Gastroesophageal sphincter (tissue), 4 donors: ENCODE measurements around the gene THADA. TPM values are rescaled to one million over a fixed set of nuclear protein-coding genes. Genes with fewer than 3 reads are reported as not detected.

Experiments used
- ATAC-seq: fragments of 150-250 bp; one replicate; pipeline ENCODE4 v1.9.1; 2016; ENCODE audit warnings: mild to moderate bottlenecking, moderate library complexity
- H3K27ac ChIP-seq, 4 donors: fragments of 200-600 bp; sonication (generic) in 3 of 4; 1 replicate in 3 of 4; 2 replicates in 1 of 4; pipeline ENCODE4 v1.5.1; 2016 to 2019
- H3K27me3 ChIP-seq: fragments of 200-600 bp; sonication (generic); one replicate; pipeline ENCODE4 v1.5.1; 2019
- H3K36me3 ChIP-seq, 2 donors: fragments of 200-600 bp; sonication (generic); one replicate each; pipeline ENCODE4 v1.5.1; 2019; ENCODE audit warnings: control low read depth in 1 of 2
- H3K4me1 ChIP-seq, 3 donors: fragments of 200-600 bp; sonication (generic); 1 replicate in 2 of 3; 2 replicates in 1 of 3; pipeline ENCODE4 v1.5.1; 2016 to 2019; ENCODE audit warnings: control low read depth in 2 of 3
- H3K4me3 ChIP-seq, 2 donors: fragments of 200-600 bp; sonication (generic); one replicate each; pipeline ENCODE4 v1.5.1; 2019; ENCODE audit warnings: mild to moderate bottlenecking in 1 of 2, moderate library complexity in 1 of 2
- H3K9me3 ChIP-seq, 3 donors: fragments of 200-600 bp; sonication (generic); one replicate each; pipeline ENCODE4 v1.5.1; 2017 to 2019; ENCODE audit warnings: control low read depth in 2 of 3
- EP300 ChIP-seq: sonication (generic); formaldehyde crosslinking; IDR thresholded peaks from one replicate; pipeline ENCODE4 v1.6.1; 2017; ENCODE audit warnings: antibody characterized with exemption, mild to moderate bottlenecking
- POLR2A ChIP-seq, 2 donors: fragments of 450-650 bp; IDR thresholded peaks; one replicate each; pipeline ENCODE4 v1.6.1; 2017; ENCODE audit warnings: antibody characterized with exemption in 2 of 2, mild to moderate bottlenecking in 2 of 2, moderate library complexity in 1 of 2
- POLR2AphosphoS5 ChIP-seq: sonication (generic); formaldehyde crosslinking; IDR thresholded peaks from one replicate; pipeline ENCODE4 v1.6.1; 2017; ENCODE audit warnings: antibody characterized with exemption
- WGBS, 2 donors: methylation state at CpG; one replicate each; pipeline ENCODE4 v1.1.5; 2018; ENCODE audit warnings: low coverage in 1 of 2; 5-methylcytosine and 5-hydroxymethylcytosine counted together
- total RNA-seq, 4 donors: library from RNA; depleted of rRNA; stranded (reverse); fragments of >200 nt; gene quantifications; one replicate each; pipeline ENCODE4 v1.1.0, GENCODE V29; 2016
- TF ChIP-seq, protein P1 (sequence below), 4 experiments: fragments of 200-600 bp in 2 of 4; fragments of 450-650 bp in 2 of 4; sonication (generic) in 1 of 4; IDR thresholded peaks; one replicate each; pipeline ENCODE4 v1.5.1; 2017 to 2019; ENCODE audit warnings: antibody characterized with exemption in 4 of 4, mild to moderate bottlenecking in 2 of 4, moderate library complexity in 2 of 4

THADA gene
- total RNA-seq, 4 donors from 2014 or later, result 19.7 to 34.4 (median 22.3) TPM

DNA sequence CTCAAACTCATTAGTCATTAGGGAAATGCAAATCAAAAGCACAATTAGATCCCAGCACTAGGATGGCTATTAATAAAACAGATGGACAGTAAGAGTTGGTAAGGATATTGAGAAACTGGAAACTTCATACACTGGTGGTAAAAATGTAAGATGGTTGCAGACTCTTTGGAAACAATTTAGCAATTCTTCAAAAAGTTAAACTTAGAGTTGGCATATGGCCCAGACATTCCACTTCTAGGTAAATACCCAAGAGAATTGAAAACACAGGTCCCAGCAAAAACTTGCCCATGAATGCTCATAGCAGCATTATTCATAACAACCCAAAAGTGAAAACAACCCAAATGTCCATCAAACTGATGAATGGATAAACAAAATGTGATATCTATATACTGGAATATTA is 284.6 kb downstream of the THADA start:
- Histone ChIP-seq H3K27me3 (no peaks in the 10 kb centered on the region), H3K4me3 (no peak overlapping the region), H3K27ac (peak overlapping the region; percentile 52 to 71 (median 68)), H3K9me3 (no peaks in the 10 kb centered on the region), H3K36me3 (no peaks in the 10 kb centered on the region), H3K4me1 (peaks cover 17 to 58% (median 26%) of the 10 kb centered on the region in 3 donors)
- ATAC-seq, result peak; percentile 60
- no peak for TF ChIP-seq EP300
- TF ChIP-seq, protein P1, sequence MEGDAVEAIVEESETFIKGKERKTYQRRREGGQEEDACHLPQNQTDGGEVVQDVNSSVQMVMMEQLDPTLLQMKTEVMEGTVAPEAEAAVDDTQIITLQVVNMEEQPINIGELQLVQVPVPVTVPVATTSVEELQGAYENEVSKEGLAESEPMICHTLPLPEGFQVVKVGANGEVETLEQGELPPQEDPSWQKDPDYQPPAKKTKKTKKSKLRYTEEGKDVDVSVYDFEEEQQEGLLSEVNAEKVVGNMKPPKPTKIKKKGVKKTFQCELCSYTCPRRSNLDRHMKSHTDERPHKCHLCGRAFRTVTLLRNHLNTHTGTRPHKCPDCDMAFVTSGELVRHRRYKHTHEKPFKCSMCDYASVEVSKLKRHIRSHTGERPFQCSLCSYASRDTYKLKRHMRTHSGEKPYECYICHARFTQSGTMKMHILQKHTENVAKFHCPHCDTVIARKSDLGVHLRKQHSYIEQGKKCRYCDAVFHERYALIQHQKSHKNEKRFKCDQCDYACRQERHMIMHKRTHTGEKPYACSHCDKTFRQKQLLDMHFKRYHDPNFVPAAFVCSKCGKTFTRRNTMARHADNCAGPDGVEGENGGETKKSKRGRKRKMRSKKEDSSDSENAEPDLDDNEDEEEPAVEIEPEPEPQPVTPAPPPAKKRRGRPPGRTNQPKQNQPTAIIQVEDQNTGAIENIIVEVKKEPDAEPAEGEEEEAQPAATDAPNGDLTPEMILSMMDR (IDR thresholded peaks at IDR 0.05), result peak in 2 of 4 experiments; percentile 6 to 29
- TF ChIP-seq POLR2AphosphoS5, result peak; percentile 58

DNA sequence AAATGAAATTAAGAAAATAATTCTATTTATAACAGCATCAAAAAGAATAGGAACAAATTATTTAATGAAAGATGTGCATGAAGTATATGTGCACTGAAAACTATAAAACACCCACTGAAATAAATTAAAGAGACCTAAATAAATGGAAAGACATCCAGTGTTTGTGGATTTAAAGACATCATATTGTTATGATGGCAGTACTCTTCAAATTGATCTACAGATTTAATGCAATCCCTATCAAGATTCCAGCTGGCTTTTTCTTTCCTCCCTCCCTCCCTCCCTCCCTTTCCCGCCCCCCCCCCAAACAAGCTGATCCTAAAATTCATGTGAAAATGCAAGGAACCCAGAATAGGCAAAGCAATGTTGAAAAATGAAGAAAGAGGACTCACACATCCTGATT is 285.9 kb downstream of the THADA start:
- no peaks in the 10 kb centered on the region for H3K36me3 ChIP-seq
- H3K27ac ChIP-seq, result peak overlapping the region in 1 of 4 donors; percentile 64
- no peak for ATAC-seq
- peaks cover 20 to 66% (median 32%) of the 10 kb centered on the region in 3 donors for H3K4me1 ChIP-seq
- H3K4me3 ChIP-seq, result no peak overlapping the region
- no peaks in the 10 kb centered on the region for H3K27me3 ChIP-seq
- no peaks in the 10 kb centered on the region for H3K9me3 ChIP-seq
- WGBS, 2 donors, result 100% methylated on average over 1 of the region's 1 CpG; no CpG with 5 or more reads in 1 of the 2 donors
- no peak for TF ChIP-seq EP300
- TF ChIP-seq POLR2AphosphoS5, result no peak
- TF ChIP-seq, protein P1 (IDR thresholded peaks at IDR 0.05), result no peak
- no peak for TF ChIP-seq POLR2A (IDR thresholded peaks at IDR 0.05)

DNA sequence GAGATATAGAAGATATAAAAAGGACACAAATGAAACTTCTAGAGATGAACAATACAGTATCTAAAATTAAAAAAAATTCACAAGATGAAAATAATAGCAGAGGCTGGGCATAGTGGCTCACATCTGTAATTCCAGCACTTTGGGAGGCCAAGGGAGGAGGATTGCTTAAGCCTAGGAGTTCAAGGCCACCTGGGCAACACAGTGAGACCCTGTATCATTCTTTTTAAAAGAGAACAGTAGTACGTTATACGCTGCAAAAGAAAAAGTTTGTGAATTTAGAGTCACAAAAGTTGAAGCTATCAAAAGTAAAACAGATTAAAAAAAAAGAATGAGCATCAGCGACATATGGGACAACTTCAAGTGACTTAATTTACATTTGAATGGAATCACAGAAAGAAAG is 287.9 kb downstream of the THADA start:
- Histone ChIP-seq H3K36me3 (no peaks in the 10 kb centered on the region), H3K4me3 (no peak overlapping the region), H3K27ac (no peak overlapping the region), H3K9me3 (no peaks in the 10 kb centered on the region), H3K4me1 (peaks cover 23 to 66% (median 30%) of the 10 kb centered on the region in 3 donors), H3K27me3 (no peaks in the 10 kb centered on the region)
- WGBS, 2 donors, result 95 to 100% methylated on average over 3 of the region's 3 CpGs
- TF ChIP-seq EP300 (no peak), POLR2A (IDR thresholded peaks at IDR 0.05) (no peak), POLR2AphosphoS5 (no peak)
- TF ChIP-seq, protein P1 (IDR thresholded peaks at IDR 0.05), result no peak
- ATAC-seq, result no peak

DNA sequence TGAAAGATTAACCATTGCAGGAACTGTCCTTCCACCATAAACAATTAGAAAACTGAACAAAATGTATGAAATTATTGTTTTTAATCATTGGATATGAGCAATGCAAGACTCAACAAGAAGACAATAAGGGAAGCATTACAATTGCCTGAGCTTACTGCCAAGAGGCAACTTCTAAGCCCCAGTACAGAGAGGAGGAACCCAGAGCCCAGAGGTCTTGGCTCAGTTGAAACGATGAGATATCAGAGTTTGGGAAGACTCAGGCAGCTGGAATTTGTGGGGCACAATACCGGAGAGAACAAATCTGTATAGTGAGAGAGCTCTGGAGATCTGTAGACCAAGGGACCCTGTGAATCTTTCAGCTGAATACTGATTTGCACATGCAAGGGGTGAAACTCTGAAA is 288.8 kb downstream of the THADA start:
- peak overlapping the region in 1 of 4 donors; percentile 67 for H3K27ac ChIP-seq
- WGBS, 2 donors, result 50 to 83% methylated on average over 1 to 2 of the region's 2 CpGs
- ATAC-seq, result no peak
- H3K36me3 ChIP-seq, result no peaks in the 10 kb centered on the region
- TF ChIP-seq, protein P1 (IDR thresholded peaks at IDR 0.05), result no peak
- TF ChIP-seq EP300 (no peak), POLR2A (IDR thresholded peaks at IDR 0.05) (no peak), POLR2AphosphoS5 (no peak)
- peaks cover 20 to 66% (median 33%) of the 10 kb centered on the region in 3 donors for H3K4me1 ChIP-seq
- no peak overlapping the region for H3K4me3 ChIP-seq
- H3K9me3 ChIP-seq, result no peaks in the 10 kb centered on the region
- no peaks in the 10 kb centered on the region for H3K27me3 ChIP-seq

DNA sequence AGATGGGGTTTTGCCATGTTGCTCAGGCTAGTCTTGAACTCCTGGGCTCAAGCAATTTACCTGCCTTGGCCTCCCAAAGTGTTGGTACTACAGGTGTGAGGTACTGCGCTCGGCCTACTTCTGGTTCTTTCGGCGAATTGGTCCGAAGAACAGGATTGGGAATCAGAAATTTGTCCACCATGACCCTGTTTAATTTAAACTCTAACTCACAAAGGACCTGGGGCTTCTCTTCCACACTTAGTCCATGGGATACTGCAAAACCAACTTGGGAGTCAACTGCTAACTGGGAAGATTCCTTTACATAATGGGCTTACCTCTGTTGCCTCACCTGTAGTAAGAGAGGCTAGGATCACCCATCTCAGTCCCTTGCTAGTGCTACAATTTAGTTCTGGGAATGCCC is 289.6 kb downstream of the THADA start:
- no CpG with 5 or more reads among the region's 5 CpGs for WGBS, 2 donors
- Histone ChIP-seq H3K4me1 (peaks cover 24 to 68% (median 37%) of the 10 kb centered on the region in 3 donors), H3K27ac (peak overlapping the region in 3 of 4 donors; percentile 67 to 77 (median 69))

More for the DNA sequence above, 289.6 kb downstream of the THADA start:
- no peaks in the 10 kb centered on the region for H3K27me3 ChIP-seq
- no peaks in the 10 kb centered on the region for H3K36me3 ChIP-seq
- H3K4me3 ChIP-seq, result no peak overlapping the region
- no peaks in the 10 kb centered on the region for H3K9me3 ChIP-seq
- TF ChIP-seq EP300 (no peak), POLR2A (IDR thresholded peaks at IDR 0.05) (no peak), POLR2AphosphoS5 (no peak)
- TF ChIP-seq, protein P1 (IDR thresholded peaks at IDR 0.05), result no peak
- no peak for ATAC-seq
